Ecto neural progenitor cell (in vitro differentiated cells): ENCODE results near the gene TMBIM4.
A peak's percentile ranks its signal among the peaks of the same experiment; 100 is the strongest.
"Not testable (repeated sequence)": the region's sequence is repeated elsewhere in the genome, so short reads cannot be mapped to it uniquely, and the experiment has no call there.

ENCODE experiments used
- DNase-seq: peaks from one replicate; pipeline ENCODE4 v3.0.0-alpha.2; 2018; ENCODE audit warnings: low spot score

The TMBIM4 gene, protein sequence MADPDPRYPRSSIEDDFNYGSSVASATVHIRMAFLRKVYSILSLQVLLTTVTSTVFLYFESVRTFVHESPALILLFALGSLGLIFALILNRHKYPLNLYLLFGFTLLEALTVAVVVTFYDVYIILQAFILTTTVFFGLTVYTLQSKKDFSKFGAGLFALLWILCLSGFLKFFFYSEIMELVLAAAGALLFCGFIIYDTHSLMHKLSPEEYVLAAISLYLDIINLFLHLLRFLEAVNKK

DNA sequence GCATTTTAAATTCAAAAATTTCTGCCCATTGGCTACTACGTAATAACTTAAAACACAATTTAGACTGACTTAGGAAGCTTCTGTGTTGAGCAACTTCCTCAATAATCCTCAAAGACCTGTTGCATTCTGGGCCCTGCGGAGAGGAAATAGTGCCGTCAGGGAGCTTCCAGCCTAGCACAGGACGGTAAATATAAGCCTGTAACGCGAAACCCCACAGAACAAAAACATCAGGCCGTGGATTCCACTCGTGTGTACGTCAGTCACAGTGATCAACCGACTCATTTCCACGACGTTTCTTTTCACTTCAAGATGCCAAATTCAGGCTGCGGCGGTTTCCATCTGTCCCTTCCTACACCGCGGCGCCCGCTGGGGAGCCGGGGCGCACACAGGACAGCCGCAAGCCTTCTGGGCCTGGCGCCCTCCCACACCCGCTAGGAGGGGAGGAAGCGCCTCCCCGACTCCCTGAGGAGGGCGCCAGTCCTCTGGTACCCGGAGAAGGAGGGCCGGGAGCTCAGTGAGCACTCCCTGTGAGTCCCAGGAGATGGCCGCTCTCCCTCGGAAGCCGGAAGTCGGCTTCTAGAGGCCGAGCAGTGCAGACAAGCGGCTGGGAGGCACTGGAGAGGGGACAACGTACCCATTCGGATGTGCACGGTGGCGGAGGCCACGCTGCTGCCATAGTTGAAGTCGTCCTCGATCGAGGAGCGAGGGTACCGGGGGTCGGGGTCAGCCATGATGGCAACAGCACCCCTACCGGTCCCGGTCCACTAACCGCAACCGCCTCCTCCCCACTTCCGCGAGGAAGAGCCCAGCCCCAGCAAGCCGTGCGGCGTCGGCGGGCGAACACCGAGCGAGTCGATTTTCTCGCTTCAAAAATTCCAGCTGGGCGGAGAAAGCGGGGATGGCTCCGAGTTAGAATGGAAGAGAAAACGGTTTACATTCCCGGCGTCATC lies at the start of gene TMBIM4:
Gene TMBIM4, minus strand, starts transcription at position 776 of the 950 bp plus-strand sequence. Its CDS starts 45 bp downstream, at position 731.
- peak; percentile 93 for DNase-seq

DNA sequence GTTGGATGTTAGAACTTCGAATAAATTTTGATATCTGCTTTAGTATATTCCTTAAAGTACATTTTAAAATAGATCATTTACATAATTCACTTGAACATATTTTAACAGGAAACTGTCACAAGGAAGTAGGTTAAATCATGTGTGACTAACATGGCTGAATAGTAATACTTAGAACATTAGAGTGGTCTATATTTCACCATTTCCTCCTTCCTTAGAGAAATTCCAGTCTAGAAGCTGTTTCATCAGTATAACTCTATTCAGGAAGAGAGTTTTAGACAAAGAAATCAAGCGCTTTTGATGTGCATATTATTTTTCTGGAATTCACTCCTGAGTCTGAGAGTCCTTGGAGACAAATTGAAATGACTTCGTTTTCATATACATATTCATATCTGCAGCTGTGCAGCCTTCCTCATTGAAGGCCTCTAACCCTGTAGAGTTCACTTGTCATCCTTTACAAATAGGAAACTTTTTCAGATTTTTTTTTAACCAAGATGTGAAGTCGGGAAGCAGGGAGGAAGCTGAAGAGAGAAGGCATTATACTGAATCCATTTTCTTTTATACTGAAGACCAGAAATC lies 47.6 kb upstream of the TMBIM4 start:
- no peak for DNase-seq

DNA sequence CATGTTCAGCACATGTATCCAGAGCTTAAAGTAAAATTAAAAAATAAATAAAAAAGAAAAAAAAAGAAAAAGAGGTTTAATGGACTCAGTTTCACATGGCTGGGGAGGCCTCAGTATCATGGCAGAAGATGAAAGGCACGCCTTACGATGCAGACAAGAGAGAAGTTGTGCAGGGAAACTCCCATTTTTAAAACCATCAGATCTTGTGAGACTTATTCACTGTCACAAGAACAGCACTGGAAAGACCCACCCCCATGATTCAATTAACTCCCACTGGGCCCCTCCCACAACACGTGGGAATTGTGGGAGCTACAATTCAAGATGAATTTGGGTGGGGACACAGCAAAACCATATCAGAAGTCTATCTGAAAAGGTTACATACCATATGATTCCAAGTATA lies 43.2 kb upstream of the TMBIM4 start:
- DNase-seq = not testable (repeated sequence)

DNA sequence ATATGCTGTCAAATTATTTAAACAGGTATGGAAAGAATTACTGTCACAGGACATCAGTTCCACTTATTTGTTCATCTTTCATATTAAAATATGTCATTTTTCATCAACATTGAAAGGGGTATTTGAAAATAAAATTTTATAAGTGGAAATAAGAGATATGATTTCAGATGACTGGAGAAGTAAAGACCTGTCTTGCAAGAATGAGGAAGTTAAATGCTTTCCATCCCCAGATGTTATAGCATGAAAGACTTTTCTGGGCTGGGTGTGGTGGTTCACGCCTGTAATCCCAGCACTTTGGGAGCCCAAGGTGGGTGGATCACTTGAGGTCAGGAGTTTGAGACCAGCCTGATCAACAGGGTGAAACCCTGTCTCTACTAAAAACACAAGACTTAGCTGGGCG lies 41.8 kb upstream of the TMBIM4 start:
- not testable (repeated sequence) for DNase-seq

DNA sequence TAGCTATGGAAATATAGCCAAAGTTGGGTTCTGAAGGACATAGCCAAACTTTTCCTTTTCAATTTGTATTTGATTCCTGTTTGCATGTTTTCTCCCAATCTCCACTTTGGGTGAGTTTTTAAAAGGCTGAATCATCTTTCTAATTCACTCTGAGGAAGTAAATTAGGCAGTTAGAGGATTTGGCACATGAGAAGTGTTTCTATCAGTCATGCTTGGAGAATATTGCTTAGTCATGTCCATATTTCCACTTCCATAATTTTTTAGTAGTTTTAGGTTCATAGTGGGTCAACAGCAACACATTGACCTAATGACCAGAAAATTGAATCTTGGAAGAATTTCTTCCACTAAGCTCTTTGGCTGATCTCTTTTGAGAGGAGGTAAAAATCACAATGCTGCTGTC lies 41.0 kb upstream of the TMBIM4 start:
- no peak for DNase-seq

DNA sequence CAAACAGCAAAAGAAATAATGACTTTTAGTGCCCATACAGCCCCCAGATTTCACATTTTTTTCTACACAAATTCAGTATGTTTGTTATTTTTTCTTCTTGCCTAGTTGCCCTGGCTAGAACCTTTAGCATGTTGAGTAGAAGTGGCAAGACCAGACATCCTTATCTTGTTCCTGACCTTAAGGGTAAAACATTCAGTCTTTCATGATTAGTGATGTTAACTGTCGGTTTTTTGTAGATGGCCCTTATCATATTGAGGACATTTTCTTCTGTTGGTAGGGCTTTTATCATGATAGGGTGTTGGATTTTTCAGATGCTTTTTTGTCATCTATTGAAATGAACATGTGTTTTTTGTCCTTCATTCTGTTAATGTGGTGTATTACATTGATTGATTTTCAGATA lies 36.3 kb upstream of the TMBIM4 start:
- DNase-seq = no peak

DNA sequence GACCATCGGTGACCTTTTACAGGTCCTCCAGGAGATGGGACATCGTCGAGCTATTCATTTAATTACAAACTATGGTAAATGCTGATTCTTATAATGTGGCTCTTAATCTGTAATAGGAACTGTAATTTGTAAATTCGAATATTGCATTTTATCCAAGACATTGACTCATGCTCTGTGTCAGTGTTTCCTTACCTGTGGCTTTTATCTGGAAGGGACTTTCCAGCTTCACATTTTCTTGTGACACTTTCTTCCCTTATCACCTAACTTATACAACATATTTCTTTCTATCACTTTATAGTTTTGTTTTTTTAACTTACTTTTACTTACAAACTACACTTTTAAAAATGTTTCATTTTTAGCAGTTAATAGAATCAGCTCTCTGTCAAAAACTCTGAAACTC lies 34.0 kb upstream of the TMBIM4 start:
- DNase-seq = no peak

DNA sequence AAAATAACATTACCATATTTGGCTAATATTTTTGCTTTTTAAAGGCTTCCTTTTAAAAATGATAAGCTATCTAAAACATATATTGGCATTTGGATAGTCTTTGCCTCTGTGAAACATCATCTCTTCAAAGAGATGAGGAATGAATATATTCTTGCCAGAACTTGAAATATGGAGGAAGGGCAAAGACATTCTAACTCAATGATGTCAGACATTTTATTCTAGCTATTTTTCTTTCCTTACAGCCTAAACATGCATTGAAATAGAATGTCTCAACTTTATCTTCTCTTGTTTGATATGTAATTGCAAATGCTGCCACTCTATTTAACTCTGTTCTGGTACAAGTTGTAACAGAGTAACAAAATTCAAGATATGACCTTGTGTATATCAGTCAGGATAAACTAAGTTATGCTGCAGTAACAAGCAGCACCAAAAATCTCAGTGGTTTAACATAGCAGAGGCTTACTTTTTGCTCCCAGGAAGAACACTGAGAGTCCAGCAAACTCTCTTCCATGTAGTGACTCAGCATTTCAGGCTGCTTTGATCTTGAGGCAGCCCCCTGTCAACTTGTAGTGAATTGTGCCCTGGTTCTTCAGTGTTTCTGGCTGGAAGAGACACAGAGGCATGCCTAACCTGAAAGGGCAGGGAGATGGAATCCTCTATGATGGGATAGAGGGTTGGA lies 30.2 kb upstream of the TMBIM4 start:
- DNase-seq = no peak

DNA sequence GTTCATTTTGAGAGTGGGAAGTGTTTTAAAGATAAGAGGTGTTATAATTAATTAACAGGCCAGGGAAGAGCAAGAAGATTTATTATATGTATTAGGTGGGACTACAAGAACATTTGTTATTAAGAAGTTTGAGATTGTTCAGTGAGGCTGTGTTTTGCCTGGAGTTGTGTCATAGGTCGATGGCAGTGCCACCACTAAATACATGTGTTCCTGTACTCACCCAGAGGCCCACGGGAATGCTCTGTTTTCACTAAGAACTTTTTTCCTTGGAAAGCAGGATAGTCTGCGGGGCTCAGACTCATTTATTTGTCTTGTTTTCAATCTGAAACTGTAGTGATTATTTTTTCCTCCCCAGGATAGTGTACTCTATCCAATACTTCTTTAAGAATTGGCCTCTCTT lies 29.3 kb upstream of the TMBIM4 start:
- DNase-seq = no peak

DNA sequence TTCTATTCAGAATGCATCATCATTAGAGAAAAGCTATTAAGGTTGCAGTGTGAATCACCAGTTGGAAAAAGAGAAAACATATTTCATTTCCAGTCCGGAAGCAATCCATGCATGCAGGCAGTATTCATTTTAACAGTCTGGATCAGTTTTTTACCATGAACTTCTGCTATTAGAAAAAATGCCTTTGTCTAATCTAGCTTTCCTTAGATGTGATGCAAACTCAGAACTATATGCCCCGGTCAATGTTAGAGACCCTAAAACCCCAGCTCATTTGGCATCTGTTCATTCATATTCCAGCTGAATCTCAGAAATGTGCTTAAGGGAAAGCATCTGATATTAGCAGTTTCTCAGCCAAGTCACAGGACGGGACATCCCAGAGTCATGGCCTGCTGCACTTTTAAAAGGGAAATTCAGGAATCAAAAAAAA lies 27.7 kb upstream of the TMBIM4 start:
- DNase-seq = no peak

DNA sequence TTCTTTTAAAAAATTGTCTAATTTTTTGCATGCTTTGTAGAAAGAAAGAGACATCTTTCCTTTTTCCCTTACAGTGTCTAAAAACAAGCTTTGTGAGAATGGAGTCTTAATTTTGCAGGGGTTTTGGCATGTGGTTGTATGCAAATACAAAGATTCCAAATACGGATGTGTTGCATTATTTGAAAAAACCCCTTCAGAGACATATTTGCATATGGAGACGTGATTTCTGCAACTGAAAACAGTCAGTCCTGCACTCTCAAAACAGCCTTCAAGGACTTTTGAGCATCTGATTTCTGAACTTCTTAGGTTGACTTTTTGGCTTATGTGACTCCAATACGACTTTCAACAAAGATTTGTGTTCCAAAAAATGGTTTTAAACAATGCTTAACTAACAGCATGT lies 27.0 kb upstream of the TMBIM4 start:
- no peak for DNase-seq

DNA sequence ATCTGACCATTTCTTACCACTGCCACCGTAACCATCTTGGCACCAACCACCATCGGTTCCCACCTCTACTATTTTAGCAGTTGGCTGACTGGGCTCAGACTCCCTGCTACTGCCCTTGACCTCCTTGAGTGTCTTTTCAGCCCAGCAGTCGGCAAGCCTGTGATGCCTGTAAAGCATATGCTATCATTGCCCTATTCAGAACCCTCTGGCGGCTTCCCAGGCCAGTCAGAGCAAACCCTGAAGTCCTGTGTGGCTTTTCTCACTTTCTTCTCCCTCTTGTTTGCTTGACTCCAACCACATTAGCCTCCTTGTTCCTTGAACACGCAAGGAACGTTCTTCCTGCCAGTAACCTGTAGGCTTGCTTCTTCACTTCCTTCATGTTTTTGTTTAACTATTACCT lies 25.4 kb upstream of the TMBIM4 start:
- DNase-seq = no peak

DNA sequence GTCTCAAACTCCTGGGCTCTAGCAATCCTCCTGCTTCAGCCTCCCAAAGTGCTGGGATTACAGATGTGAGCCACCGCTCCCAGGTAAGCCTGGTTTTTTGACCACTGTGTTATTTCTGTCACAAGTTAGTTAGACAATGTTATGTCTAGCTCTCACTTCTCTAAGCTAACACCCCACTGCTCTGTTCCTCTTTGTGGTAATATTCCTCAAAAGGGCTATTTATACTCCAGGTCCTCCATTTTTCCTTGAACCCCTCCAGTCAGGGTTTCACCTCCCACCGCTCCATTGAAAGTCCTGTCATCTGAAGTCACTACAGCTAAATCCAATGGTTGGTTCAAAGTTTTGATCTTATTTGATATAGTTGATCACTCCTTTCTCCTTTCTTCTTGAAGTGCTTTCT lies 24.3 kb upstream of the TMBIM4 start:
- DNase-seq = no peak

DNA sequence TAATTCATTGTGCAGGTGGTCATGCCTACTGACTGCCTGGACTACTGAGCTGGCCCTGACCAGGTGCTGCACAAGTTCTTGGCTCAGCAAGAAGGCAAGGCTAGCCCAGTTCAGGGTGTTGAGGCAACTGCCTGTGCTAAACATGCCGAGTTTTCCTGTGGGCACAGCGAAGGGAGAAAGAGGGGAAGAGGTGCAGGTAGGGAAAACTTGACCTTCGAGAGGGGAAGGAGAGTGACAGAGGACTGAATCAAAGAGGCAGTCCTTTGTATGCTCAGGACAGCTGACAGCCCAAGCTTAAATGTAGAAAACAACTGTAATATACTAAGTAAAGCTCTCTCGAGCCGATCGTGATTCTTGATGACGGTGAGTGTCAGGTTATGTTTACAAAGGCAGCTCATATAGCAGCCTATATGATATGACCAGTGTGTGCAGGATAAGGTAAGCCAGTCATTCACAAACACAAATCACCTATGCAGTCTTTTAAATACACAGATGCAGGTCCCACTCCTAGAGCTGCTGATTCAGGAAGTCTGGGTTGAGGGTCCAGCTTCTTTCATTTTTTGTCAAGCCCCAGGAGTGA lies 21.8 kb upstream of the TMBIM4 start:
- DNase-seq = no peak

DNA sequence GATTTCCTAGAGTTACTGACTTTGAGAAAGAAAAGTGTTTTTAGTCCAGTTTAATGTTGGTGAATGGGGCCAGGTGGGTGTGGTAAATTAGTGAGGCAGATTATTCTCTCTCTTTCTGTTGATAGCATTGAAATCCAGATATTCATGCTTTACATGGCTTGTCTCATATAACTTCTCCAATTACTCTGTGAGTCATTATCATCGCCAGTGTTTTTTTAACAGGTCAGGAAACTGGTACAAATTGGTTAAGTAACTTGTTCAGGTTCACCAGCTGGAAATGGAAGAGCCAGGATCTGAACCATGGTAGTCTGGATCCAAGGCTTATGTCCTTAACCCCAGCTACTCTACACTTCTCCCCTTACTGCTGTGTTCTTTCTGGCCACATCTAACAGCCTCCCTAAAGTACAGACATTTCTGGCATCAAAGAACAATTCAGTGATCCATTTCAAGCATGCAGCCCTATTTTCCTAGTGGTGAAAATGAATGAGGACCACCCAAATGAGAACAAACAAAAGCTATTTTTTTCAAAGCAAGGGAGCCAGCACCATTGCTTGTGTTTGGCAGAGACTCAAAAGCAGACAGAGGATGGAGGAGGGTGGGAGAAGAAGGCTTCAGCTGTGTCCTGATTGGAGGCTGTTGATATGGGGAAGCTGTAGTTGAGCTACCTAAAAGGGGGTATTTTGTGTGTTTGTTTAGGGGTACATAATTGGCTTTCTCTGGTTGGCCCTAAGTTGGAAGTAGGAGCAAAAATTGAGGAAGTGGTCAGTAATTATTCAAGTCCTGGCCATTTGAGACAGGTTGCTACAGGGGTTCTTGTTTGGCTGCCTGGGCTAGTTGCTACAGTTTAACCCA lies 20.9 kb upstream of the TMBIM4 start:
- DNase-seq = no peak

DNA sequence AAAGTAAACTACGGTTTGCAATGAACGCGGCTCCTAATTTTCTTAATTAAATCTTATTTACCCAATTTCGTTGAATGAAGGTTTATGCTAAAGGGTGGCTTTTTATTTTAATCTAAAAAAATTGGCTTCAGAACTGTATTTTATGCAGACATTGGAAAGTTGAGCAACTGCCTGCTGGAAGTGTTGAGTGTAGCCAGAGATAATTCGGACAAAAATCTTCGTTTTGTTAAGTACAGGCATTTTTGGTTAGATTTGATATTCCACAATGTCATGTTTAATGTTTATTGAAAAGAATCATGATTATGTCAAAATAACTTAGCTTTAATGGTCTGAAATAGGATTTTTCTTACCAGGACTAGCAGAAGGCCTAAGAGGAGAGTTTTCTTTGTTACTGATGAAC lies 20.1 kb upstream of the TMBIM4 start:
- no peak for DNase-seq

DNA sequence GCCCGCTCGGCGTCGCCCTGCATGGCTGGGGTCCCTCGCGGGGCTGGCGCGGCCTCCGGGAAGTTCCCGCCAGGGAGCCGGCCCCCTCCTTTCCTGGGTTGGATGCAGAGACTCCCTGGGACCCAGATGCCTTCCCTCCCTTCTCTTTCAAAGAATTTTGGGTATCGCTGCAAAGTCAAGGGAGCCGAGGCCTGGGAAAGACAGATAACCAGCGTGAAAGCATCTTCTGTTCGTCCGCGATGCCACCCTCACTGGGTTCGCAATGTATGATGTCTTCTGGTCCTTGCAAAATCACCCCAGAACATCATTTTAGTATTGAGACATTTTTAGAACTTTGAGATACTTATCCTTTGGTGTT lies 19.7 kb upstream of the TMBIM4 start:
- no peak for DNase-seq

DNA sequence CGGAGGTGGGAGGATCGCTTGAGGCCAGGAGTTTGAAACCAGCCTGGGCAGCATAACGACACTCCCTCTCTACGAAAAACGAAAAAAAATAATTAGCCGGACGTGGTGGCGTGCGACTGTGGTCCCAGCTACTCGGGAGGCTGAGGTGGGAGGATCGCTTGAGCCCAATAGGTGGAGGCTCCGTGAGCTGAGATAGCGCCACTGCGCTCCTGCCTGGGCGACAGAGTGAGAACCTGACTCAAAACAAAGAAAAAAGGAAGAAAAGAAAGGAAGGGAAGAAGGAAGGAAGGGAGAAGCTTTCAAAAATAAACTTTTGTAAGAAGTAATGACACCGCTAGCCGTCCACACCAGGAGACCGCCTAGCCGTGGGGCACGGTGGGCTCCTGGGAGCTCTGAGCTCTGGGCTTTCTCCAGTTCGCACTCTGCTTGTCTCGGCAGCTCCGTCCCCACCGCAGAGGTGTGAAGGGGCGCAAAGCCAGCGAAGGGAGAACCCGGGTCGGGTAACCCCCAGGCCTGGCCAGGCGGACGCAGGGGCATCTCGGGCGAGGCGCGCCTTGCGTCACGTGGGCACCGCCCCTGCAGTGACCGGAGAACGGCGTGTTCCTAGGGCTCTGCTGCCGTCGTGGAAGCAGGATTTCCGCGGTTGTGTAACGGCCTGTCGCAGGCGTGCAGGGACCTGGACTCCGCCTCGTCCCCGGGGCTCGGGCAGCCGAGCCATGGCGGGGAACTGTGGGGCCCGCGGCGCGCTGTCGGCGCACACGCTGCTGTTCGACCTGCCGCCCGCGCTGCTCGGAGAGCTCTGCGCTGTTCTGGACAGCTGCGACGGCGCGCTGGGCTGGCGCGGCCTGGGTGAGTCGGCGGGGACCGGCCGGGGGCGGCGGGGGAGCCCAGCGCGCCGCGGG lies 19.0 kb upstream of the TMBIM4 start, which contains the start of gene IRAK3:
Gene IRAK3, plus strand, starts transcription at position 631 of the 902 bp plus-strand sequence. Its CDS starts 86 bp downstream, at position 717.
- peak; percentile 76 for DNase-seq

DNA sequence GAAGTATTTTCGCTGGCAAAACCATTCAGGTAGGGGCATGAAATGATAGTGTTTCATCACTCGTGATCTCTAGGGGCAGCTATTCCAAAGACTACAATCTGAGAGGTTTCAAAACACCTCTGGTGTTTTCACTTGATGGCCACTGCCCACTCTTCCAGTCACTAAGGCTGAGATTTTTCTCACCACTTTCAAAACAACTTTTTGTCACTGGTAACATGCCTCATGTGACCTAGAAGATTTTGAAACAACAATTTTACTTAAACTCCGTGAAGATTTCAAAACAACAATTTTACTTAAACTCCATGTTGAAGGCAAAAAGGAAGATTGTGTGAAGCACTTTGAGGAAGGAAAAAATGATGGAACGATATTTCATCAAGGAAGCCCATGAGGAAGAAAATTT lies 18.0 kb upstream of the TMBIM4 start:
- no peak for DNase-seq

DNA sequence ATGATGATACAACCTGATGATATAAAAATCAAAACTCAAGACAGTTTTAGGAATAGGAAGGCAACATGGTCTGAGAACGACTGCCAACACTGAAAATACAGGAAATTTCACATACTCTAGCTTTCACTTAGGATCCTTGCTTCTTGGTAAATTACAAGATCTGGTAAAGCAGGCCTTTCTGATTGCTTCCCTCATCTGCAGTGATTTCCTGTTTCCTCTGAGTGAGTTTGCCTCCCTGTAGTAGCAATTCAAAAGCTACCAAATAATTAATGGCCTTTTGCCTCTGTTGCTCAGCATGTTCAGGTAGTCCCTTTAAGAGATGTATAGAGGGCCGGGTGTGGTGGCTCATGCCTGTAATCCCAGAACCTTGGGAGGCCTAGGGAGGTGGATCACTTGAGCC lies 17.2 kb upstream of the TMBIM4 start:
- no peak for DNase-seq
